HG02678 (cell line): ENCODE data around the gene IL1RAPL2.
"Not testable (repeated sequence)": the region's sequence is repeated elsewhere in the genome, so short reads cannot be mapped to it uniquely, and the experiment has no call there.

Source experiments
- ATAC-seq: cut with Tn5 transposase; IDR thresholded peaks from one replicate; pipeline ENCODE4 v1.9.1; 2021; ENCODE audit warnings: mild to moderate bottlenecking, moderate library complexity; ENCODE audit not compliant: unreplicated experiment

The IL1RAPL2 gene

GRCh38 chrX:105006996-105007395 lies 441.0 kb downstream of the IL1RAPL2 start:
- no peak for ATAC-seq

GRCh38 chrX:105013719-105014118 lies 447.7 kb downstream of the IL1RAPL2 start:
- ATAC-seq, result no peak

GRCh38 chrX:105017641-105018040 lies 451.6 kb downstream of the IL1RAPL2 start:
- no peak for ATAC-seq

- ATAC-seq, result no peak
These were observed 452.9 kb downstream of the IL1RAPL2 start for GRCh38 chrX:105018865-105019264.

GRCh38 chrX:105028962-105029361 lies 463.0 kb downstream of the IL1RAPL2 start:
- not testable (repeated sequence) for ATAC-seq

GRCh38 chrX:105038672-105039328 lies 472.8 kb downstream of the IL1RAPL2 start:
- no peak for ATAC-seq

- ATAC-seq, result no peak
These were observed 484.9 kb downstream of the IL1RAPL2 start for GRCh38 chrX:105050921-105051320.

GRCh38 chrX:105051364-105051763 lies 485.4 kb downstream of the IL1RAPL2 start:
- no peak for ATAC-seq

- no peak for ATAC-seq
These were observed 486.9 kb downstream of the IL1RAPL2 start for GRCh38 chrX:105052926-105053325.

GRCh38 chrX:105063743-105064142 lies 497.7 kb downstream of the IL1RAPL2 start:
- ATAC-seq, result no peak

- no peak for ATAC-seq
These were observed 532.2 kb downstream of the IL1RAPL2 start for GRCh38 chrX:105098201-105098600.

GRCh38 chrX:105098812-105099211 lies 532.8 kb downstream of the IL1RAPL2 start:
- ATAC-seq, result no peak

- ATAC-seq, result no peak
These were observed 535.4 kb downstream of the IL1RAPL2 start for GRCh38 chrX:105101378-105101777.

- ATAC-seq, result no peak
These were observed 543.9 kb downstream of the IL1RAPL2 start for GRCh38 chrX:105109936-105110335.

GRCh38 chrX:105114554-105115130 lies 548.6 kb downstream of the IL1RAPL2 start:
- ATAC-seq, result no peak

- not testable (repeated sequence) for ATAC-seq
These were observed 549.8 kb downstream of the IL1RAPL2 start for GRCh38 chrX:105115596-105116320.

- ATAC-seq, result no peak
These were observed 550.5 kb downstream of the IL1RAPL2 start for GRCh38 chrX:105116486-105116885.

- ATAC-seq, result no peak
These were observed 551.6 kb downstream of the IL1RAPL2 start for GRCh38 chrX:105117621-105118020.

GRCh38 chrX:105120463-105120862 lies 554.5 kb downstream of the IL1RAPL2 start:
- ATAC-seq, result no peak

GRCh38 chrX:105121186-105121585 lies 555.2 kb downstream of the IL1RAPL2 start:
- ATAC-seq, result no peak

- no peak for ATAC-seq
These were observed 560.2 kb downstream of the IL1RAPL2 start for GRCh38 chrX:105126201-105126600.

GRCh38 chrX:105134273-105134672 lies 568.3 kb downstream of the IL1RAPL2 start:
- ATAC-seq, result no peak
